Measurements from ENCODE around the gene TTC39B. TPM values are rescaled to one million over a fixed set of nuclear protein-coding genes. Genes with fewer than 3 reads are reported as not detected.

Gene TTC39B
- total and polyA plus RNA-seq, 4 experiments from 2014 or later: 10.5 to 30.2 (median 19.9) TPM

DNA sequence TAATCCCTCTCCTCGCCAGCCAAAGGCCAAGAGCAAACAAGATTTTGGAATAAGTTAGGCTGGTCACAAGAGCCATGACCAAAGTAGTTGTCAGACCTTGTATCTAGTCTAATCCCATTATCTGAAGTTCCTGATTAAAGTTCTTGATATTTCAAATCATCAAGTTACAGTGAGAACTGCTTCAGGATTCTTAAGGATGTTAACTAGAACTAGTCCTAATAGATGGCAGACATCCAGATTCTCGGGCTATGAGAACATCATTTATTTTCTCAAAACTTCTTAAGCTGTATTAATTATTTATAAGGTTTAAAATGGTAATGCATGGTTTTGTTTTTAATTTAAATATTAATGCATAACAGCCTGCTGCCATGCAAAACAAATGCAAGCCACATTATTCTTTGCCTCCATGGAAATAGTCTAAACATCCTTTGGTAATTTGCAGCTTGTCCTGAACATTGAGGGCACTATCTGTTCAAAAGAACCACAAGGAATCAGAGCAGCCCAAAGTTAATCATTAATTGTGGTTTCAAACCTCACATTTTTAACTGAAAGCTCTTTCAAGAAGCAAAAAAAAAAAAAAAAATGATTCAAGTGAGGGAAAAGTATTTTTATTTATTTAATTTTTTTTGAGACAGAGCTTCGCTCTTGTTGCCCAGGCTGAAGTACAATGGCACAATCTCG lies 95.1 kb downstream of the TTC39B start:
- ChIA-PET CTCF (ENCODE audit: partially characterized antibody) (interaction anchor here (0.6 to 5.7 kb wide), 24 partner anchors 7 to 395 kb away, joined by 3 to 70 read pairs (median 4); partner anchors contain the start of genes SNAPC3 and TTC39B), POLR2A (ENCODE audit: partially characterized antibody) (no interaction called here)
- peak overlapping the region in 2 of 7 donors; percentile 48 to 61 for H3K27ac Mint-ChIP-seq
- no peaks in the 10 kb centered on the region for H3K9me3 ChIP-seq (ENCODE audit: control insufficient read depth in 1 of 2, low read length in 2 of 2)
- peaks cover 0 to 2% (median 0%) of the 10 kb centered on the region in 8 donors for H3K9me3 Mint-ChIP-seq
- intact Hi-C loops (cut with micrococcal nuclease): loop anchor here (1.0 kb wide), 4 partner anchors 99 to 394 kb away; no protein-coding TSS in a partner anchor
- no peak overlapping the region for H3K4me3 ChIP-seq (ENCODE audit: low read length in 2 of 2)
- no peak overlapping the region for H3K4me3 Mint-ChIP-seq
- H3K27me3 Mint-ChIP-seq: no peaks in the 10 kb centered on the region
- H3K4me1 Mint-ChIP-seq: peaks cover 2 to 10% (median 4%) of the 10 kb centered on the region in 4 donors
- no peaks in the 10 kb centered on the region for H3K27me3 ChIP-seq (ENCODE audit: insufficient read depth, low read length)
- no peak for DNase-seq
- H3K27ac ChIP-seq (ENCODE audit: low read depth, low read length): no peak overlapping the region
- peaks cover 5% of the 10 kb centered on the region for H3K36me3 ChIP-seq (ENCODE audit: insufficient read depth, low read length)
- H3K36me3 Mint-ChIP-seq: peaks cover 31 to 52% of the 10 kb centered on the region in 2 donors
- no peaks in the 10 kb centered on the region for H3K4me1 ChIP-seq (ENCODE audit: insufficient read depth, low read length)

DNA sequence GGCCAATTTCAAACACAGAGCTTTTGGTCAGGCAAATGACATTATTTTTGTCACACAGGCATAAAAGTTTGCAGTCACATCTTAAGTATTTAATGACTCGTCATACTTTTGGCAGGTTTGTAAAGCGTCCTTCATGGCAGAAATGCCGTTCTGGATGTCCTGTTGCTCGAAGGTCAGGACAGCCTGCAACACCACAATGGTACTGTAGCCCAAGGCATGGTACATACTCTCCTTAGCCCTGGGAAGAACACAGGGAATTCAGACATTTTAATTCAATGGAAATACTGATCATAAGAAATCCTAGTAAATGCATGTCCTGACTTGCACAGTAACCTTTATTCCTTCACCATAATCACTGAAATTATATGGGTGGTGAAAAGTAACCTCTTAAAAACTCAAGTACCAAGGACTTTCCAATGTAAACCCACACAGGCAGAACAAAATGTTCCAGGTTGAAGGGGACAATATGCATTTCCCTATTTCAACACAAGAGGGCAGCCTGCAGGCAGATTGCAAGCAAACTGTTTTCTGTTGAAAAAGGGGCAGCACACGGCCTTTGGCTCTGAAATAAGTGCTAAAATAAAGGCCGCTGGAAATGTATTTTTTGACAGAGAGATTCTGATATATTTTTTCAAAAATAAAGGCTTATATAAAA lies 95.7 kb downstream of the TTC39B start:
- peaks cover 4 to 10% (median 5%) of the 10 kb centered on the region in 4 donors for H3K4me1 Mint-ChIP-seq
- Histone ChIP-seq H3K4me1 (ENCODE audit: insufficient read depth, low read length) (no peaks in the 10 kb centered on the region), H3K27me3 (ENCODE audit: insufficient read depth, low read length) (no peaks in the 10 kb centered on the region), H3K9me3 (ENCODE audit: control insufficient read depth in 1 of 2, low read length in 2 of 2) (no peaks in the 10 kb centered on the region), H3K36me3 (ENCODE audit: insufficient read depth, low read length) (peaks cover 5% of the 10 kb centered on the region), H3K27ac (ENCODE audit: low read depth, low read length) (no peak overlapping the region), H3K4me3 (ENCODE audit: low read length in 2 of 2) (no peak overlapping the region)
- H3K9me3 Mint-ChIP-seq: peaks cover 0 to 2% (median 0%) of the 10 kb centered on the region in 8 donors
- H3K36me3 Mint-ChIP-seq: peaks cover 34 to 47% of the 10 kb centered on the region in 2 donors
- intact Hi-C loops (cut with micrococcal nuclease): loop anchor here (1.0 kb wide), 4 partner anchors 100 to 395 kb away; no protein-coding TSS in a partner anchor
- CTCF ChIA-PET (ENCODE audit: partially characterized antibody): interaction anchor here (0.9 to 5.7 kb wide), 17 partner anchors 8 to 396 kb away, joined by 3 to 70 read pairs (median 4); partner anchors contain the start of genes SNAPC3 and TTC39B
- no peak overlapping the region for H3K4me3 Mint-ChIP-seq
- DNase-seq: peak; percentile 46 to 63 (median 59)
- no peaks in the 10 kb centered on the region for H3K27me3 Mint-ChIP-seq
- H3K27ac Mint-ChIP-seq: peak overlapping the region in 1 of 7 donors; percentile 48
- POLR2A ChIA-PET (ENCODE audit: partially characterized antibody): no interaction called here

- ChIA-PET CTCF (ENCODE audit: partially characterized antibody) (interaction anchor here (0.7 to 3.0 kb wide), 5 partner anchors 15 to 401 kb away, joined by 3 to 8 read pairs (median 4); no protein-coding TSS in a partner anchor), POLR2A (ENCODE audit: partially characterized antibody) (no interaction called here)
- H3K27me3 ChIP-seq (ENCODE audit: insufficient read depth, low read length): no peaks in the 10 kb centered on the region
- Mint-ChIP-seq H3K27ac (peak overlapping the region in 2 of 7 donors; percentile 36 to 61), H3K36me3 (peaks cover 57 to 59% of the 10 kb centered on the region in 2 donors), H3K27me3 (no peaks in the 10 kb centered on the region), H3K9me3 (peaks cover 0 to 2% (median 0%) of the 10 kb centered on the region in 8 donors), H3K4me3 (no peak overlapping the region), H3K4me1 (peaks cover 0 to 9% (median 6%) of the 10 kb centered on the region in 4 donors)
- intact Hi-C loops (cut with micrococcal nuclease): no loop called here
- no peak overlapping the region for H3K4me3 ChIP-seq (ENCODE audit: low read length in 2 of 2)
- DNase-seq: no peak
- H3K36me3 ChIP-seq (ENCODE audit: insufficient read depth, low read length): peaks cover 11% of the 10 kb centered on the region
- H3K9me3 ChIP-seq (ENCODE audit: control insufficient read depth in 1 of 2, low read length in 2 of 2): no peaks in the 10 kb centered on the region
- H3K27ac ChIP-seq (ENCODE audit: low read depth, low read length): no peak overlapping the region
- no peaks in the 10 kb centered on the region for H3K4me1 ChIP-seq (ENCODE audit: insufficient read depth, low read length)
Observed at GRCh38 chr9:15206903-15207696, 99.9 kb downstream of the TTC39B start.

DNA sequence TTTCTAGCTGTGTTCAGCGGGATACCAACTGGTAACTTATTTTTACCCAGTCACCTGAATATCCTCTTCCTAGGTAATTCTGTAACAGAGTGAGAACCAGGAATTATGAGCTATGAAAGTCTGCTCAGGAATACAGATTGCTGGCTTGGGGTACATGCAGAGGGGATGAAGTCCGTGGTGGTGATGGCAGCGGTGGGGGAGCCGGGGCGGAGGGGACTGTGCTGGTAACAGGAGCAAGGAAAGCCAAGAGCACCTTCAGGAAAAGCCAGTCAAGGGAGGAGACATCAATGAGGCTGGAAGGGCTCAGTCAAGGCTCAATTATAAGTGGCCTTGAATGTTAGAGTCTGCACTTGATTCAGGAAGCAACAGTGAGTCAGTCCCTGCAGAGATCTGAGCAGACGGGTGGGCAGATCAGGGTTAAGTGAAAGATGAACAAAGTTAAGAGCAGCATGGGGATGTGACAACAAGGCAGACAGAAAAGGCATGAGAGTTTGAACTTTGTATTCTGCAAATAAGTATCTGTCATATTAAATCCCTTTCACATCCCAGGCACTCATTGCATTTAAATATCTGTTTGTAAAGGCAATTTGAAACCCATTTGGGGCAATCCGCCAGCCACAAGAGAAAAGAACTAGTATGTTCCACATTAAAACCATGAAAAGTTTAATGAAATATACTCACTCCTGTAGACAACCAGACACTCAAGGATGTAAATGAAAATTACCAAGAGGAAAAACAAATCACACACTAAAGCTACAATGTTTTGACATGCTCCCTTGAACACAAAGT lies 101.2 kb downstream of the TTC39B start:
- Histone ChIP-seq H3K4me1 (ENCODE audit: insufficient read depth, low read length) (no peaks in the 10 kb centered on the region), H3K9me3 (ENCODE audit: control insufficient read depth in 1 of 2, low read length in 2 of 2) (no peaks in the 10 kb centered on the region), H3K27me3 (ENCODE audit: insufficient read depth, low read length) (no peaks in the 10 kb centered on the region), H3K36me3 (ENCODE audit: insufficient read depth, low read length) (peaks cover 16% of the 10 kb centered on the region), H3K4me3 (ENCODE audit: low read length in 2 of 2) (no peak overlapping the region), H3K27ac (ENCODE audit: low read depth, low read length) (no peak overlapping the region)
- Mint-ChIP-seq H3K36me3 (peaks cover 63 to 67% of the 10 kb centered on the region in 2 donors), H3K9me3 (peaks cover 0 to 2% (median 0%) of the 10 kb centered on the region in 8 donors), H3K4me3 (no peak overlapping the region), H3K27ac (peak overlapping the region in 2 of 7 donors; percentile 76 to 78), H3K4me1 (peaks cover 0 to 9% (median 6%) of the 10 kb centered on the region in 4 donors), H3K27me3 (no peaks in the 10 kb centered on the region)
- POLR2A ChIA-PET (ENCODE audit: partially characterized antibody): no interaction called here
- intact Hi-C loops (cut with micrococcal nuclease): no loop called here
- no peak for DNase-seq
- CTCF ChIA-PET (ENCODE audit: partially characterized antibody): interaction anchor here (1.1 to 3.0 kb wide), 4 partner anchors 12 to 106 kb away, joined by 3 to 8 read pairs (median 4); no protein-coding TSS in a partner anchor

GRCh38 chr9:15203581-15203980 lies 103.4 kb downstream of the TTC39B start:
- ChIA-PET CTCF (ENCODE audit: partially characterized antibody) (interaction anchor here (0.9 kb wide), 1 partner anchor 8 kb away, joined by 3 read pairs; no protein-coding TSS in a partner anchor), POLR2A (ENCODE audit: partially characterized antibody) (no interaction called here)
- Histone ChIP-seq H3K4me1 (ENCODE audit: insufficient read depth, low read length) (no peaks in the 10 kb centered on the region), H3K36me3 (ENCODE audit: insufficient read depth, low read length) (peaks cover 12% of the 10 kb centered on the region), H3K27ac (ENCODE audit: low read depth, low read length) (no peak overlapping the region), H3K4me3 (ENCODE audit: low read length in 2 of 2) (no peak overlapping the region), H3K27me3 (ENCODE audit: insufficient read depth, low read length) (no peaks in the 10 kb centered on the region), H3K9me3 (ENCODE audit: control insufficient read depth in 1 of 2, low read length in 2 of 2) (no peaks in the 10 kb centered on the region)
- Mint-ChIP-seq H3K27me3 (no peaks in the 10 kb centered on the region), H3K27ac (no peak overlapping the region), H3K9me3 (peaks cover 0 to 2% (median 0%) of the 10 kb centered on the region in 8 donors), H3K4me3 (no peak overlapping the region), H3K4me1 (peaks cover 0 to 9% (median 5%) of the 10 kb centered on the region in 4 donors), H3K36me3 (peaks cover 54 to 55% of the 10 kb centered on the region in 2 donors)
- no peak for DNase-seq
- intact Hi-C loops (cut with micrococcal nuclease): no loop called here

DNA sequence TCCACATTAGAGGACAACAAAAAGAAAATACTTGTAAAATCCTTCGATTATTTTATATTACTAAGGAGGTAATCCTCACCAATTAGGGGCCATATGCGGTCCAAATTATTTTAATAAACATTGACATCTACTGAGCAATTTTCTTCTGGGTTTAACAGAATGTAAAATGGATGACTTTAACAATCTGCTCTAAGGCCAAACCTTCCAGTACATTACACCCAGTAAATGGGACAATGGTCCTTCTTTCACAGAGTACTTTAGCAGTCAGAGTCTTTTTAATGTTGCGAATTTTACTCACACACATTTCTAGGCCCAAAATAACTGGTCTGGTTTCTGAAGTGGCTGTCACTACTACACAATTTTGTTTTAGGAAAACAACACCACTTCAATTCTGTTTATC lies 106.9 kb downstream of the TTC39B start:
- no peak for DNase-seq
- Mint-ChIP-seq H3K27me3 (no peaks in the 10 kb centered on the region), H3K4me3 (no peak overlapping the region), H3K9me3 (peaks cover 0 to 4% (median 0%) of the 10 kb centered on the region in 8 donors), H3K36me3 (peaks cover 50 to 60% of the 10 kb centered on the region in 2 donors), H3K4me1 (peaks cover 0 to 3% (median under 1%) of the 10 kb centered on the region in 4 donors), H3K27ac (no peak overlapping the region)
- Histone ChIP-seq H3K9me3 (ENCODE audit: control insufficient read depth in 1 of 2, low read length in 2 of 2) (no peaks in the 10 kb centered on the region), H3K36me3 (ENCODE audit: insufficient read depth, low read length) (peaks cover 6% of the 10 kb centered on the region), H3K27me3 (ENCODE audit: insufficient read depth, low read length) (no peaks in the 10 kb centered on the region), H3K27ac (ENCODE audit: low read depth, low read length) (no peak overlapping the region), H3K4me3 (ENCODE audit: low read length in 2 of 2) (no peak overlapping the region), H3K4me1 (ENCODE audit: insufficient read depth, low read length) (no peaks in the 10 kb centered on the region)
- CTCF ChIA-PET (ENCODE audit: partially characterized antibody): no interaction called here
- intact Hi-C loops (cut with micrococcal nuclease): no loop called here
- POLR2A ChIA-PET (ENCODE audit: partially characterized antibody): no interaction called here

Measured in CD4-positive, alpha-beta memory T cell (primary cell).